ENCODE data around the gene RASGRP4. TPM values are rescaled to one million over a fixed set of nuclear protein-coding genes. Genes with fewer than 3 reads are reported as not detected.
A peak's percentile ranks its signal among the peaks of the same experiment; 100 is the strongest.

The RASGRP4 gene
- total and polyA plus RNA-seq, 7 experiments from 2014 or later, result 0.14 to 32.7 (median 0.77) TPM; not detected in 1

- DNase-seq, result no peak
- peaks cover 14 to 37% (median 30%) of the 10 kb centered on the region in 7 donors for H3K4me1 Mint-ChIP-seq
- intact Hi-C loops (cut with micrococcal nuclease), result loop anchor here (5.0 to 10.0 kb wide), 2 partner anchors 73 to 955 kb away; partner anchors contain the start of genes KCNK6 (in 1 of the 2), SAMD4B (in 1 of the 2) and YIF1B (in 1 of the 2)
- CTCF ChIA-PET, result interaction anchor here (0.6 to 1.0 kb wide), 4 partner anchors 16 to 498 kb away, joined by 3 to 4 read pairs (median 3); partner anchors contain the start of genes CATSPERG and PSMD8
- peak overlapping the region in 2 of 9 donors; percentile 25 to 79 for H3K27ac Mint-ChIP-seq
- POLR2A ChIA-PET, result interaction anchor here (1.1 to 1.7 kb wide), 4 partner anchors 13 to 16 kb away, joined by 3 to 5 read pairs (median 4); partner anchors contain the start of genes FAM98C and PSMD8
- Histone ChIP-seq H3K36me3 (ENCODE audit: control insufficient read depth in 2 of 3, insufficient read depth in 3 of 3, low read length in 3 of 3) (peaks cover 0 to 2% (median 0%) of the 10 kb centered on the region in 3 experiments), H3K27ac (ENCODE audit: low read depth, low read length) (no peak overlapping the region), H3K9me3 (ENCODE audit: control insufficient read depth in 2 of 3, low read length in 3 of 3) (no peaks in the 10 kb centered on the region), H3K4me1 (ENCODE audit: control insufficient read depth in 2 of 2, insufficient read depth in 2 of 2, low read length in 2 of 2) (peaks cover 17 to 44% of the 10 kb centered on the region in 2 donors), H3K27me3 (ENCODE audit: control insufficient read depth in 2 of 2, insufficient read depth in 2 of 2, low read length in 2 of 2) (no peaks in the 10 kb centered on the region), H3K4me3 (ENCODE audit: low read length) (no peak overlapping the region)
- H3K4me3 Mint-ChIP-seq, result peak overlapping the region in 9 of 10 donors; percentile 1 to 95 (median 52)
- H3K27me3 Mint-ChIP-seq, result peaks cover 0 to 40% (median 19%) of the 10 kb centered on the region in 5 donors
- no peak for ATAC-seq
- H3K36me3 Mint-ChIP-seq, result peaks cover 0 to 6% (median 0%) of the 10 kb centered on the region in 5 donors
- peaks cover 0 to 2% (median 0%) of the 10 kb centered on the region in 11 donors for H3K9me3 Mint-ChIP-seq
These were observed 35.8 kb downstream of the RASGRP4 start for GRCh38 chr19:38389957-38390924.

GRCh38 chr19:38389101-38389925 lies 36.7 kb downstream of the RASGRP4 start:
- peaks cover 0 to 11% (median 0%) of the 10 kb centered on the region in 3 experiments for H3K36me3 ChIP-seq (ENCODE audit: control insufficient read depth in 2 of 3, insufficient read depth in 3 of 3, low read length in 3 of 3)
- peak overlapping the region; percentile 48 for H3K4me3 ChIP-seq (ENCODE audit: low read length)
- DNase-seq (no peak), ATAC-seq (no peak)
- H3K9me3 ChIP-seq (ENCODE audit: control insufficient read depth in 2 of 3, low read length in 3 of 3), result no peaks in the 10 kb centered on the region
- no peaks in the 10 kb centered on the region for H3K27me3 ChIP-seq (ENCODE audit: control insufficient read depth in 2 of 2, insufficient read depth in 2 of 2, low read length in 2 of 2)
- CTCF ChIA-PET, result interaction anchor here (0.8 to 1.0 kb wide), 2 partner anchors 15 to 53 kb away, joined by 3 to 4 read pairs; partner anchors contain the start of genes CATSPERG and PSMD8
- peaks cover 5 to 43% (median 28%) of the 10 kb centered on the region in 5 donors for H3K27me3 Mint-ChIP-seq
- intact Hi-C loops (cut with micrococcal nuclease), result loop anchor here in 1 of 2 donors (5.0 kb wide), 1 partner anchor 72 kb away; the partner anchor contains the start of genes KCNK6 and YIF1B
- peaks cover 0 to 9% (median 6%) of the 10 kb centered on the region in 5 donors for H3K36me3 Mint-ChIP-seq
- POLR2A ChIA-PET, result interaction anchor here (1.1 to 2.9 kb wide), 5 partner anchors 13 to 15 kb away, joined by 3 to 11 read pairs (median 4); partner anchors contain the start of genes FAM98C and PSMD8
- peak overlapping the region in 7 of 9 donors; percentile 21 to 79 (median 62) for H3K27ac Mint-ChIP-seq
- peaks cover 13 to 35% of the 10 kb centered on the region in 2 donors for H3K4me1 ChIP-seq (ENCODE audit: control insufficient read depth in 2 of 2, insufficient read depth in 2 of 2, low read length in 2 of 2)
- peaks cover 14 to 34% (median 26%) of the 10 kb centered on the region in 7 donors for H3K4me1 Mint-ChIP-seq
- H3K27ac ChIP-seq (ENCODE audit: low read depth, low read length), result no peak overlapping the region
- H3K4me3 Mint-ChIP-seq, result peak overlapping the region; percentile 50 to 95 (median 72)
- peaks cover 0 to 2% (median 0%) of the 10 kb centered on the region in 11 donors for H3K9me3 Mint-ChIP-seq

GRCh38 chr19:38388349-38389100 lies 37.5 kb downstream of the RASGRP4 start, which contains the start of gene SPRED3:
TSS of gene SPRED3 (plus strand) at chr19:38388697. CDS start at chr19:38390303, 1,606 bp downstream.
- peak within 1 kb of the TSS; percentile 74 for H3K4me3 ChIP-seq (ENCODE audit: low read length)
- H3K27ac ChIP-seq (ENCODE audit: low read depth, low read length), result no peak within 1 kb of the TSS
- POLR2A ChIA-PET, result interaction anchor here (0.6 to 4.5 kb wide), 7 partner anchors 7 to 477 kb away, joined by 3 to 28 read pairs (median 11); partner anchors contain the start of genes FAM98C and PSMD8
- peak within 1 kb of the TSS; percentile 81 to 95 (median 91) for H3K4me3 Mint-ChIP-seq
- no peaks in the 10 kb centered on the region for H3K27me3 ChIP-seq (ENCODE audit: control insufficient read depth in 2 of 2, insufficient read depth in 2 of 2, low read length in 2 of 2)
- no peaks in the 10 kb centered on the region for H3K9me3 ChIP-seq (ENCODE audit: control insufficient read depth in 2 of 3, low read length in 3 of 3)
- DNase-seq (no peak), ATAC-seq (peak; percentile 1)
- H3K36me3 Mint-ChIP-seq, result peaks cover 0 to 16% (median 7%) of the 10 kb centered on the region in 5 donors
- CTCF ChIA-PET, result interaction anchor here (1.6 to 1.8 kb wide), 2 partner anchors 14 to 246 kb away, joined by 4 to 9 read pairs; partner anchors contain the start of gene FAM98C
- peaks cover 6 to 27% (median 21%) of the 10 kb centered on the region in 7 donors for H3K4me1 Mint-ChIP-seq
- H3K9me3 Mint-ChIP-seq, result peaks cover 0 to 2% (median 0%) of the 10 kb centered on the region in 11 donors
- peak within 1 kb of the TSS in 8 of 9 donors; percentile 62 to 95 (median 84) for H3K27ac Mint-ChIP-seq
- peaks cover 6 to 41% (median 30%) of the 10 kb centered on the region in 5 donors for H3K27me3 Mint-ChIP-seq
- H3K36me3 ChIP-seq (ENCODE audit: control insufficient read depth in 2 of 3, insufficient read depth in 3 of 3, low read length in 3 of 3), result peaks cover 0 to 19% (median 1%) of the 10 kb centered on the region in 3 experiments
- intact Hi-C loops (cut with micrococcal nuclease), result loop anchor here (1.0 to 5.0 kb wide), 8 partner anchors 14 to 542 kb away; partner anchors contain the start of genes FAM98C (in 1 of the 2), KCNK6 (in 1 of the 2), MRPS12 (in 1 of the 2) and PSMD8 (in 1 of the 2)
- H3K4me1 ChIP-seq (ENCODE audit: control insufficient read depth in 2 of 2, insufficient read depth in 2 of 2, low read length in 2 of 2), result peaks cover 13 to 34% of the 10 kb centered on the region in 2 donors

GRCh38 chr19:38387550-38388348 lies 38.3 kb downstream of the RASGRP4 start, which contains the start of gene GGN:
TSS of gene GGN (minus strand) at chr19:38388034. CDS start at chr19:38387261, 773 bp downstream.
- no peaks in the 10 kb centered on the region for H3K27me3 ChIP-seq (ENCODE audit: control insufficient read depth in 2 of 2, insufficient read depth in 2 of 2, low read length in 2 of 2)
- peaks cover 13 to 34% of the 10 kb centered on the region in 2 donors for H3K4me1 ChIP-seq (ENCODE audit: control insufficient read depth in 2 of 2, insufficient read depth in 2 of 2, low read length in 2 of 2)
- ATAC-seq (peak; percentile 83), DNase-seq (peak; percentile 60 to 83 (median 72))
- peaks cover 0 to 27% (median 3%) of the 10 kb centered on the region in 3 experiments for H3K36me3 ChIP-seq (ENCODE audit: control insufficient read depth in 2 of 3, insufficient read depth in 3 of 3, low read length in 3 of 3)
- H3K27ac Mint-ChIP-seq, result peak within 1 kb of the TSS in 8 of 9 donors; percentile 43 to 95 (median 84)
- peaks cover 0 to 24% (median 12%) of the 10 kb centered on the region in 5 donors for H3K36me3 Mint-ChIP-seq
- CTCF ChIA-PET, result interaction anchor here (1.6 to 1.8 kb wide), 2 partner anchors 15 to 247 kb away, joined by 4 to 9 read pairs; partner anchors contain the start of gene FAM98C
- peak within 1 kb of the TSS; percentile 74 for H3K4me3 ChIP-seq (ENCODE audit: low read length)
- H3K9me3 ChIP-seq (ENCODE audit: control insufficient read depth in 2 of 3, low read length in 3 of 3), result no peaks in the 10 kb centered on the region
- peaks cover 0 to 2% (median 0%) of the 10 kb centered on the region in 11 donors for H3K9me3 Mint-ChIP-seq
- POLR2A ChIA-PET, result interaction anchor here (0.6 to 4.5 kb wide), 7 partner anchors 8 to 478 kb away, joined by 3 to 28 read pairs (median 11); partner anchors contain the start of genes FAM98C and PSMD8
- H3K4me3 Mint-ChIP-seq, result peak within 1 kb of the TSS; percentile 81 to 95 (median 91)
- H3K4me1 Mint-ChIP-seq, result peaks cover 5 to 26% (median 21%) of the 10 kb centered on the region in 7 donors
- H3K27me3 Mint-ChIP-seq, result peaks cover 6 to 41% (median 30%) of the 10 kb centered on the region in 5 donors
- no peak within 1 kb of the TSS for H3K27ac ChIP-seq (ENCODE audit: low read depth, low read length)
- intact Hi-C loops (cut with micrococcal nuclease), result loop anchor here (1.0 to 5.0 kb wide), 10 partner anchors 13 to 543 kb away; partner anchors contain the start of genes PSMD8 (in 2 of the 2), FAM98C (in 1 of the 2), KCNK6 (in 1 of the 2) and MRPS12 (in 1 of the 2)
